HG03280 (cell line): ENCODE measurements around the gene ARL16.

Source experiments
- ATAC-seq: cut with Tn5 transposase; IDR thresholded peaks from one replicate; pipeline ENCODE4 v1.9.1; 2021; ENCODE audit warnings: mild to moderate bottlenecking, moderate library complexity; ENCODE audit not compliant: unreplicated experiment

ARL16 gene, protein sequence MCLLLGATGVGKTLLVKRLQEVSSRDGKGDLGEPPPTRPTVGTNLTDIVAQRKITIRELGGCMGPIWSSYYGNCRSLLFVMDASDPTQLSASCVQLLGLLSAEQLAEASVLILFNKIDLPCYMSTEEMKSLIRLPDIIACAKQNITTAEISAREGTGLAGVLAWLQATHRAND

DNA sequence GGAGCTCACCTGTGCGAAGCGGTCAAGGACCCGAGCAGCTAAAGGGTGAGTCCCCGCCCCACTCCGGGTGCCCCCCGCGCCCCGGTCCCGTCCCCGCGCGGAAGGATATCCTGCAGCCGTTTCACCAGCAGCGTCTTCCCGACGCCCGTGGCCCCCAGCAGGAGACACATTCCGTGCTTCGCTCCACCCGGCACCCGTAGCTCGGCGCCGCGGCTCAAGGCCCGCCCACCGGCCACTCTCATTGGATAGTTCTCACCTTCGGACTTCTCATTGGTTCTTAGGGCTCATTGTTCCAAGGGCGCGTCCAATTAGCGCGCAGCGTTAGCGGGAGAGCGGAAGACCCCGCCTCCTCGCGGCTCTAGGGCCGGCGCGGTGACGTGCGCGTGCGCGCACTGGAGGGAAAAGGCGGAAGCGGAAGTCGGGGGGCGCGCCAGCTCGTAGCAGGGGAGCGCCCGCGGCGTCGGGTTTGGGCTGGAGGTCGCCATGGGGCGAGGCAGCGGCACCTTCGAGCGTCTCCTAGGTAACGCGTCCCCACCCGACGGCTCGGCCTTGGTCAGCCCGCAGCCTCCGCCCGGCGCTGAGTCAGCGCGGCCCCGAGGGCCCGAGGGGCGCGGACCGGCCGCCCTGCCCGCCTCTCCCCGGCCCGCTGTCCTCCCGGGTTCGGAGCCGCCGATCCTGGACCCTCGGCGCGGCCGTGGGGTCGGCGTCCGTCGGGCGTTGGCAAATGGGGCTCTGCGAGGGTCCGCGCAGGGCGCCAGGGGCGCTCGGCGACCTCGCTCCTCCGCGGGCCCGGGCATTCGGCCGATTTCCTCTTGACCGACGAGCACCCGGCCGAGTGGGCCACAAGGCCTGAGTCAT, at the start of gene ARL16, which contains the start of gene HGS:
Gene ARL16 (minus strand): TSS at position 214 of the 858 bp plus-strand sequence. CDS start 44 bp downstream, at position 170.
Gene HGS (plus strand): TSS at position 428 of the 858 bp plus-strand sequence. CDS start 56 bp downstream, at position 484.
- ATAC-seq, result peak; percentile 95

DNA sequence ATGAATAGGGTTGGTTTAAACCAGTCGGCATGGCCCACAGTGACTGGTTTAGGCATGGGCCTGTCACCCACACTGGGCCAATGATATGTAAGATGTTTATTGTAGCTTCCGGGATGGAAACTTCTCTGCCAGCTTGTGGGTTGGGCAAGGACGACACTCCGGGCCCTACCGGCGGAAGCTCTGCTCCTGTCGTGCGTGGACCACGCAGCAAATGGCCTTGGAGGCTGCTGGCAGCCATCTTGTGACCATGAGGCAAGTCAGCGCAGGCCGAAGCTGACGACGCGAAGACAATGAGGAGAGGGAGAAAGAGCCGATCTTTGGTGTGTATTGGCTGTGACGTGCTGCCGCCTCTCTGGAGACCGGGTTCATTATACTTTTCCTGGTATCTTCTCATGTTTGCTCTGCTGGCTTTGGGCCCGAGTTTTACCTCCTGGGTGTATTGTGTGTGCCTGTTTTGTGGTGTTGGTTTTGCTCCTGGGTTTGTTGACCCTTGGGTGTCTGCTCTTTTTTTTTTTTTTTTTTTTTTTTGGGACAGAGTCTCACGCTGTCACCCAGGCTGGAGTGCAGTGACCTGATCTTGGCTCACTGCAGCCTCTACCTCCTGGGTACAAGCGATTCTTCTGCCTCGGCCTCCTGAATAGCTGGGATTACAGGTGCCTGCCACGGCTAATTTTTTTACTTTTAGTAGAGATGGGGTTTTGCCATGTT, 43.9 kb upstream of the ARL16 start:
- no peak for ATAC-seq

DNA sequence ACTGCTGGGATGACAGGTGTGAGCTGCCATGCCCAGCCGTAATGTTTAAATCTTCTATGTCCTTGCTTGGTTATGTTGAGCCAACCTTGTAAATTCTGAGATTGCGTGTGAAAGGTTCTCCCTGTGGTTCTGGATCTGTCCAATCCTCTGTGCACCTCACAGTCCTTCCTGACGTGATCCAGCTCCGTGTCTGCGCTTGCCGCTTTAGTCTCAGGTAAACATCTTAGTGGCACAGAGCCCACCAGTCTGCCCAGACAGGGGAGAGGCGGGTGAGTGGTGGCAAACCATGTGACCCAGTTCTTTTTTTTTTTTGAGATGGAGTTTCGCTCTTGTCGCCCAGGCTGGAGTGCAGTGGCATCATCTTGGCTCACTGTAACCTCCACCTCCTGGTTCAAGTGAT, 42.4 kb upstream of the ARL16 start:
- no peak for ATAC-seq

DNA sequence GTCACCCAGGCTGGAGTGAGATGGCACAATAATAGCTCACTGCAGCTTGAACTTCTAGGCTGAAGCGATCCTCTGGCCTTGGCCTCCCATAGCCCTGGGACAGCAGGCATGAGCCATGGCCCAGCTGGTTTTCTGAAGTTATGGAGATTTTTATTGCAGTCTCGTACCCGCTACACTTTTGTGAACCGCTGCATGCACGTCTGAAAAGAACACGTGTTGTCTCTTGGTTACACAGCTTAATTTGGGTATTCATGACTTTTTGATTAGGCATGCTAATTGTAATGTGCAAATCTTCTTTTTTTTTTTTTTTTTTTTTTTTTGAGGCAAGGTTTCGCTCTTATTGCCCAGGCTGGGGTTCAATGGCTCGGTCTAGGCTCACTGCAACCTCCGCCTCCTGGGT, 41.8 kb upstream of the ARL16 start:
- no peak for ATAC-seq

DNA sequence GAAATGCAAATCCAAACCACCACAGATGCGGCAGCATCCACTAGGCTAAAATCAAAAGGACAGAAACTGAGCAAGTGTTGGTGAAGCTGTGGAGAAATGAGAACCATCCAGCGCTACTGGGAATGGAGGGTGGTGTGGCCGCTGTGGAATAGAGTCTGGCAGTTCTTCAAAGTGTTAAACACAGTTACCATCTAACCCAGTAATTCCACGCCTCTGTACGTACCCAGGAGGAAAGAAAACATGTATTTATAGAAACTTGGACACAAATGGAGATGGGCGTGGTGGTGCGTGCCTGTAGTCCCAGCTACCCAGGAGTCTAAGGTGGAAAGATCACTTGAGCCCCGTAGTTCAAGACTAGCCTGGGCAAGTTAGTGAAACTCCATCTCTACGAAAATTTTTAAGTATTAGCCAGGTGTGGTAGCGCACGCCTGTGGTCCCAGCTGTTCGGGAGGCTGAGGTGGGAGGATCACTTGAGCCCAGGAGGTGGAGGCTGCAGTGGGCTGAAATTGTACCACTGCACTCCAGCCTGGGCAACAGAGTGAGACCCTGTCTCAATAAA, 40.1 kb upstream of the ARL16 start:
- ATAC-seq, result no peak

DNA sequence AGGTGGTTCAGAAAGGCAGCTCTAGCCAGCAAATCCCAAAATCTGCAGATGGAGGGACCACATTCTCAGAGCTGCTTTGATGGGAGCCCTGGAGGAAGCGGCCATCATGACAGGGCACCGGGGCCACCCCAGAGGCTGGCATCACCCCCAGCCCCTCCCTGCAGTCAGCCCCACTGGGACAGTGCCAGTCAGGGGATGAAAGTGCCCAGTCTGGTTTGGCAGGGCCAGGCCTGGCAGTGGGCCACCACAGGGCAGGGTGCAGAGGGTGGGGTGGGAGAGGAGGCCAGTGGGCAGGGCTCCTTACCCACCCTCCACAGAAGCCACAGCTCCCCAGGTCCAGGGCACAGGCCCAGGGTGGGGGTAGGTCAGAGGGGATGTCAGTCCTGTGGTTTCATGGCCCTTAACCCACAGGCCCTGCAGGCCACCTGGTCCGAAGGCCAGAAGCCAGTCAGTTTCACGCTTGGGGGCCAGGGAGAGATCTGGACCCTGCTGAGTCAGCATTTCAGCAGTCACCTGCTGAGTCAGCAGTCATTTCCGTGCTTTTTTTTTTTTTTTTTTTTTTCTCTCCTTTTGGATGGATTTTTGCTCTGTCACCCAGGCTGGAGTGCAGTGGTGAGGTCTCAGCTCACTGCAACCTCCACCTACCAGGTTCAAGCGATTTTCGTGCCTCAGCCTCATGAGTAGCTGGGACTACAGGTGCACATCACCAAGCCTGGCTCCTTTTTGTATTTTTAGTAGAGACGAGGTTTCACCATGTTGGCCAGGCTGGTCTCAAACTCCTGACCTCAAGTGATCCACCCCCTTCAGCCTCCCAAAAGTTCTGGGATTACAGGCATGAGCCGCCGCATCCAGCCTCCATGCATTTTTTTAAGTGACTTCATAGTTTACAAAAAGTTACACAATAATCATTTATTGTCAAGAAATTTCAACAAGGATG, 38.9 kb upstream of the ARL16 start:
- ATAC-seq, result no peak

DNA sequence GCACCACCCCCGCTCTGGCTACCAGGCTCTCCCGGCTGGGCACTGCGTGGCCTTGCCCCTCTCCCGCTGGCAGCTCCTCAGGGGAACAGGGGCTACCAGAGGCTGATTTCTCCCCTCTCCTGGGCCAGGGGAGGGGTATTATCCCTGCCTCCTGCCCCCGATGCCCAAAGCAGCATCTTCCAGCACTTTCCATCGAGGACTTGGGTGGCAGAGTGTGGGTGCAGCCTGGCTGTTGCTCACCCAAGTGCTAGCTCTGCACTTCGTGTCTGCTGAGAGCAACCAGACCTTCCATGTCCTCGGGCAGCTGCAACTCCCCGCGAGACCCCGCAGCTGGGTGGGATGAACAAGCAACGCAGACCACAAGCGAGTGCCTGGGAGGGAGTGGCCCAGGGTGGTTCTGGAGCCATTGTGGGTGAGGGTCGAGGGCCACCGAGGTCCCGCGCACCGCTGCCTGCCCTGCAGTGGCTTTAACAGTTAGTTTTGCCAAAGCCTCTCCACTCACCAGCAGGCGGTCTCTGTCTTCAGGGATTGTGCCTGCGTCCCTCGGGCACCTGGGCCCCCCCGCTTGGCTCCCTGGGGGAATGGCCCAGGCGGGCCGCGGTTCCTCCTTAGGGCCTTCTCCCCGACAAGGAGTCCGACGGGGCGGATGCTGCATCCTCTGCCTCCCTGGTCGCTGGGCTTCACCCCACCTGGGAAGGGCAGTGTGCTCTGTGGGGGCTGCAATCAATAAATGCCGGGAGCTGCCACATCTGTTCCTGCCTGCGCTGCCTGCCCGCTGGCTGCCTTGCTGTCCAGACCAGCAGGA, 36.9 kb upstream of the ARL16 start:
- ATAC-seq, result no peak

DNA sequence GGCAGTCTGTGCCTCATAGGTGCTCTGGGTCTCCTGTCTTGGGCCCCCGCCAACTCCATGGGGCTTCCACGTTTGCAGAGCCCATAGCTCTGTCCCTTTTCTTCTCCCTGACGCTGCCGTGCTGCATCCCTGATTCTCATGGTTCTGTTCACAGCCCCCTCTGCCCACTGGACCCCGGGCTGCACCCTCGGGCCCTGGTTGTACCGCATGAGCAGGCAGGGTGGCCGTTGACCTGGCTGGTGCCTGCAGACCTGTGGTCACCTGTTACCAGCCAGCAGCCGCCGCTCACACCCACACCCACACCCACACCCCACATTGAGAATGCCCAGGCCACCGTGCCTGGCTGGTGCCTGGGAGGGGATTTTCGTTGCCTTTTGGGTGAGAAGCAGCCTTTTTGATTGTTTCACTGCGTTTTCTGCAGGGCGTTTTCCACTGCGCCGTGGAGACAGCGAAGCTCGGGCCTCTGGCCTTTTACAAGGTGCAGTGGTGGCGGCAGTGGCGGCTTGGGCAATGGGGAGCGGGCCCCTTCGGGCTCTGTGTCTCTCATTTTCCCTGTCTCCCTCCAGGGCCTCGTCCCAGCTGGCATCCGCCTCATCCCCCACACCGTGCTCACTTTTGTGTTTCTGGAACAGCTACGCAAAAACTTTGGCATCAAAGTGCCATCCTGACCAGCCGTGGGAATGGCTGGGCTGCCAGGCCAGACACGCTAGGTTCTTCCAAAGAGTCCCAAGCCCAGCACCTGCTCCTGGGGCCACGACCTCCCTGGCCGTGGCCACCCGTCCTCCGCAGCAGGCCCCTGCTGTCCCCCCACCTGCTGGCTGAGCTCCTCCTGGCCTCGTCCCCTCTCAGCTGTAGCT, 36.0 kb upstream of the ARL16 start:
- ATAC-seq, result no peak

DNA sequence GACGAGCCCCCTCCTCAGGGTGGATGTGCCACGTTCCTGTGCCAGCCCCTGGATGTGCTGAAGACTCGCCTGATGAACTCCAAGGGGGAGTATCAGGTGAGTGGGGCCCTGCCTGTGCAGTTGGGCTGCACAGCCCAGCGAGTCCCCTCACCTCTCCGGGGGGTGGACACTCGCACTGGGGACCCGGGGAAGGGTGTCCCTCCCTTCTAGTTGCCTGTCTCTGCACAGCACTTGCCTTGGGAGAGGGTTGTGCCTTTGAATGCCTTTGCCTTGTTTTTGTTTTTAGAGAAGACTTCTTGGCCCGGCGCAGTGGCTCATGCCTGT, 34.1 kb upstream of the ARL16 start:
- ATAC-seq, result no peak

DNA sequence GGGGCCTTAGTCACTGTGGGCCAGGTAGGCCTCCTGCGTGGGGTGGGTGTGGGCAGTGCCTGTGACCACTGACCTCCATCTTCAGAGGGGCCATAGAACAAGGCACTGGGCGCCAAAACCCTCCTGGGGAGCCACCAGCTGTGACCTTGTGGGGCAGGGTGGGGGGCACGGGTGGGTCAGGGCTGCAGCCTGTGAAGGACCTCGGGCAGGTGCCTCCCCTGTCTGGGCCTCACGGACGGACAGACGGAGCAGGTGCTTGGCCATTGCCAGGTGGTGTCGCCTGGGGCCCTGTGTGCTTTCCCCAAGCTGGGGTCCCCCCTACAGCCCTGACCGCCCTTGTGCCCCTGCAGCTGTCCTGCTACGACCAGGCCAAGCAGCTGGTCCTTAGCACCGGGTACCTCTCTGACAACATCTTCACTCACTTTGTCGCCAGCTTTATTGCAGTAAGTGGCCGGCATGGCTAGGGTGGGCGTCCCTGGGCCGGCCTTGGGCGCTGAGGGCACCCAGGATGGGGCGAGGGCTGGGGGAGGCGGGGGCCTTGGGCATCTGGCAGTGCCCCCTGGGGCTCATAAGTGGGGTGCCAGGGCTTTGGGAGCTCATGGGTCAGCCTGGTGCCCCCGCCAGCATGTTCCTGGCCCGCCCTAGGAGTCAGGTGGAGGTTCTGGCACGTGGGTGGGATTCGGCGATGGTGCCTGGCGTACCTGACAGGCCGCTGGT, 33.6 kb upstream of the ARL16 start:
- ATAC-seq, result no peak

DNA sequence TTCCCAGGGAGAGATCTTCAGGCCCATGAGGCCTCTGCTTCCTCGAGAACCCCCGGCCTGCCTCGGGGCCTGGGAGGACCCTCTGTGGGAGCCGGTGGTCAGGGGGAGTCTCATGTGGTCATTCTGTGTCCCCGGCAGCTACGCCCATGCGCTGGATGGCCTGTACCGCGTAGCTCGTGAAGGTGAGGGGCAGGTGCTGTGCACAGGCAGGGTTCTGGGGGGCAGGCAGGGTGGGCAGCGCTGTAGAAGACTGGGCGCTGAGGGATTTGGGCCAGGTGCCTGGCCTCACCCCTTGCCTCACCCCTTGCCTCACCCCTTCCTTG, 33.0 kb upstream of the ARL16 start:
- ATAC-seq, result no peak

DNA sequence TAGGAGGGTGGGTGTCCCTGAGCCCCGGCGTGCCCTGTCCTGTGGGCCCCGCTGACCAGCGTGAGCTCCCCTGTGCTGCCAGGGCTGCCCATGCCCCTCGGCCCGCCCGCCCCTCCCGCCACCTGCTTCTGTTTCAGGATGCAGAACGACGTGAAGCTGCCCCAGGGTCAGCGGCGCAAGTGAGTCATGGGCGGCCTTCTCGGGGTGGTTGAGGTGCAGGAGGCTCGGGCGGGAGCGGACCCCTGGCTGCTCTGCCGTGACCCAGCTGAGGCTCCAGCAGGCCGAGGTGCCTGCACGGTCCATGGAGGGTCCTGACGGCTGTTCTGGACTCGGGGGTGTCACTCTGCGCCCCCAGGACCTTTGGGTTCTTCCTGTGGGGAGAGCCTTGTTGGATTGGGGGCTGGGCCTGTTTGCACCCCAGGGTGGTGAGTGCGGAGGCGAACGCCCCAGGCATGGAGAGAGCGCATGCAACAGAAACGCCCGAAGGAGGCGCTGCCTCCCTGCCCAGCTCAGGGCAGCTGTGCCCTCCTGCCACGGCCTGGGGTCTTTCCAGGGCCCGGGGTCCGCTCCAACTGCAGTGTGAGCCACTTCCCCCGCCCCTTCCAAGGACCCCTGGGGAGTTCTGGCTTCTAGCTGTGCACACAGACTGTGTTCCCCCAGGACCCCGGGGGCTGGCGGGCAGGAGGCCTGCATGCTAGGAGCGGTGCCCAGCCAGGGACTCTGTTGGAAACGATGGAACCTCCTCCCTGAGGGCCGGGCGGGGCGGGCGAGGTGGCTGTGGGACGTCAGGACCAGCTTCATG, 32.5 kb upstream of the ARL16 start:
- no peak for ATAC-seq

DNA sequence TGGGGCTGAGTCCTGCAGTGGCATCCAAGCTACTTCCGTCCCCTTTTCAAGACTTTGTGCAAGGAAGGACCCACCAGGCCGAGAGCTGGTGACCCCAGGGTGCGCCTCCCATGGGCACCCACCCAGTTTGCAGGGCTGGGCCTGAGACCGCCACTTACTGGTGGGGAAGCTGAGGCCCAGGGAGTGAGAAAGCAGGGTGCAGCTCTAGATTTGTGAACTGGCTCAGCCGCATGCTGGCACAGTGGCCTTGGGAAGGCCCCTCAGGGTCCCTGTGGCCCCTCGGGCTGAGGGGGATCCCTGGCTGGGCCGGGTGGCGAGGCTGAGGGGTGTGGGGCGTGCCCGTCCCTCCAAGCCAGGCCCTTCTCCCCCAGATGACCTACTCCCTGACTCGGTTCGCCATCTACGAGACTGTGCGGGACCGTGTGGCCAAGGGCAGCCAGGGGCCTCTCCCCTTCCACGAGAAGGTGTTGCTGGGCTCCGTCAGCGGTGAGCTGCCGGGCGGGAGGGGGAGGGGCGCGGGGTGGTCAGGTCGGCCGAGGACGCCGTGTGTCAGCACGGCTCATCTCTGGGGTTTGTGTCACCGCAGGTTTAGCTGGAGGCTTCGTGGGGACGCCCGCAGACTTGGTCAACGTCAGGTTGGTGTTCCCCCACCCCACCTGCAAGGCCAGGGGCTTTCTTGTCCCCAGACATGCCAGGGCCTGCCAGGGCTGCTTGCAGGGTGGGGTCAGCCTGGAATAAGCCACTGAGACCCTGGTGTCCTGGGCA, 31.7 kb upstream of the ARL16 start:
- ATAC-seq, result no peak

DNA sequence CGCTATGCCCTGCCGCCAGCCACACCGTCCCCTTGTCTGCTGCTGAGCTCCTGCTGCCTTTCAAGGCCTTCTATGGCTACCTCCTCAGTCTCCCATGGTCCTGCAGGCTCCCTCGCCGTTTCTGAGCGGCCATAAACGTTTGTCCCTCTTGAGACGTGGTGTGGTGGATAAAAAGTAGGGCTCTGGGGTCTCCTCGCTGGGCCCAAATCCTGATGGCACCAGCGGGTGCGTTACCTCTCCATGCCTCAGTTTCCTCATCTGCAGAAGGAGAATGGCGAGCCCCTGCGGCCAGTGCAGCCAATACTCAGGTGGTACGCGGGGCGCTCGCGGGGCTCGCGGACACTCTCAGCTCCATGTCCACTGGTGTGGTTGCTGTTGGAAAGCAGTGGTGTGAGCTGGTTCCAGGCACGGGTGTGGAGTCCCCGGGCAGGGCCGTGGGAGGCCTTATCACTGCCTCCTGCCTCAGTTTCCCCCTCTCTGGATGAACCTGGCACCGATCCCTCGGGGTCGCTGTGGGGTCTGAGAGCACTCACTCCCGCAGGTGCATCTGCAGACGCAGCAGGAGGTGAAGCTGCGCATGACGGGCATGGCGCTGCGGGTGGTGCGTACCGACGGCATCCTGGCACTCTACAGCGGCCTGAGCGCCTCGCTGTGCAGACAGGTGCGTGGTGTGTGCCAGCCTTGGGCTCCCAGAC, 31.0 kb upstream of the ARL16 start:
- ATAC-seq, result no peak

DNA sequence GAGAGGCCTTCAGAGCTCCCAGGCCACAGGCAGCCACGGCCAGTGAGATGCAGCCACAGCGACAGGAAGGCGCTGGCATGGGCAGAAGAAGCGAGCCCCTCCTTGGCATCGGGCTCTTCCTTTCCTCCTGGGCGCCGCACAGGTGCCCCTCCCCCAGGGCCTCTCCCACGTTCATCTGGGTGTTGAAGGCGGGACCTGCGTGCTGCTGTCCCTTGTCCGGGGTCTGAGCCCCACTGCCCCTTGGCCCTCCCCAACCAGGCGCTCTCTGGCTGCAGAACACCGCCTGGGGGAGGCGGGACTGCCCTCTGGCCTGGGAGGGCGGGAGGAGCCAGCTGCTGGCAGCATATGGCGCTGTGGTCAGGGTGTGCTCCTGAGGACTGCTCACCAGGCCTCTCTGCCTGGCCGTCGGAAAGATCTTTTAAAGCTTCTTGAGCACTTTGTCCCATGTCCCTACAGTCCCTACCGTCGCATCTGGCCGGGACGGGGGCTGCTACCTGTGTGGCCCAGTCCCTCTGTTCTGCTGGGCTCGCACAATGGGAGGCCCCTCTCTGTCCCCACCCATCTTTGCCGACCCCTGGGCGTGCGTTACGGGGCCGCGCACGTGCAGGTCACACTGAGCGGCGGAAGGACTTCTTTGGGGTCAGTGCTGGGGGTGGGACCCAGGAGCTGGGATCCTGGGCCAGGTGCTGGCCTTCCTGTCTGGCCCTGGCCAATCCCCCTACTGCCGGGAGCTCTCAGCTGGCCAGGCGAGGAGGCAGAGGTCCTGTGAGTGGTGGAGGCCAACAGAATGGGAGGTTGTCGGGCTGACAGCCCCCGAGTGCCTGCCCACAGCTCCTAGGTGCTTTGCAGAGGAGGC, 30.2 kb upstream of the ARL16 start:
- no peak for ATAC-seq
